T-cell (primary cell): ENCODE data around the gene PKD1L1. TPM values are rescaled to one million over a fixed set of nuclear protein-coding genes. Genes with fewer than 3 reads are reported as not detected.
A peak's percentile ranks its signal among the peaks of the same experiment; 100 is the strongest.

Source experiments
- ATAC-seq, 4 experiments: fragments of 200-7000 bp in 3 of 4; fragments of 150-1000 bp in 1 of 4; cut with Tn5 transposase; replicated peaks in 1 of 4; 1 replicate in 3 of 4; 2 replicates in 1 of 4; pipeline ENCODE4 v1.10.0; 2021; ENCODE audit warnings: moderate library complexity in 3 of 4, mild to moderate bottlenecking in 2 of 4, moderate number of reproducible peaks in 1 of 4
- CTCF ChIA-PET, 2 donors: fragments of 300-600 bp; sonication (Branson Sonifier 250); formaldehyde crosslinking; loops; one replicate each; lab custom pipeline; 2022; ENCODE audit warnings: antibody characterized with exemption in 2 of 2; lab: Charles Lee
- POLR2A ChIA-PET, 2 donors: fragments of 300-600 bp; sonication (Branson Sonifier 250); formaldehyde crosslinking; loops; one replicate each; lab custom pipeline; 2022; ENCODE audit warnings: antibody characterized with exemption in 2 of 2; lab: Charles Lee
- DNase-seq, 35 experiments: peaks; one replicate each; pipeline versions ENCODE4 v3.0.0 to v3.0.0-alpha.2; 2013 to 2023
- H3K27ac ChIP-seq: one replicate; pipeline ENCODE4 v1.5.1; 2013; ENCODE audit warnings: low read length
- H3K27me3 ChIP-seq, 2 experiments: replicated peaks in 1 of 2; 1 replicate in 1 of 2; 2 replicates in 1 of 2; pipeline versions ENCODE4 v1.6.1 to v1.7.0; 2013; ENCODE audit warnings: low read length in 1 of 2, mixed read lengths in 1 of 2; ENCODE audit not compliant: control insufficient read depth in 2 of 2, insufficient read depth in 2 of 2; ENCODE audit errors: extremely low read depth in 1 of 2
- H3K36me3 ChIP-seq, 2 donors: 1 replicate in 1 of 2; 2 replicates in 1 of 2; pipeline versions ENCODE4 v1.6.1 to v1.7.0; 2013; ENCODE audit warnings: low read length in 1 of 2; ENCODE audit not compliant: control insufficient read depth in 2 of 2, insufficient read depth in 1 of 2; ENCODE audit errors: extremely low read depth in 1 of 2
- H3K4me1 ChIP-seq, 2 experiments: 1 replicate in 1 of 2; 2 replicates in 1 of 2; pipeline versions ENCODE4 v1.6.1 to v1.7.0; 2013; ENCODE audit warnings: low read length in 2 of 2, mixed read lengths in 1 of 2; ENCODE audit not compliant: insufficient read depth in 2 of 2, control insufficient read depth in 1 of 2; ENCODE audit errors: extremely low read depth in 1 of 2
- H3K4me3 ChIP-seq, 2 donors: 1 replicate in 1 of 2; 2 replicates in 1 of 2; pipeline versions ENCODE4 v1.5.1 to v1.7.0; 2013; ENCODE audit warnings: mild to moderate bottlenecking in 2 of 2, low read length in 1 of 2, moderate library complexity in 1 of 2; ENCODE audit not compliant: control insufficient read depth in 1 of 2; ENCODE audit errors: extremely low read depth in 1 of 2
- H3K9me3 ChIP-seq: 2 replicates; pipeline ENCODE4 v1.7.0; 2013
- H3K27ac Mint-ChIP-seq, 2 donors: one replicate each; pipeline ENCODE4 v1.8.0; 2020 to 2021; ENCODE audit warnings: mild to moderate bottlenecking in 2 of 2, mixed read lengths in 2 of 2
- H3K27me3 Mint-ChIP-seq, 2 donors: one replicate each; pipeline ENCODE4 v1.8.0; 2021 to 2022; ENCODE audit warnings: mixed read lengths in 2 of 2
- H3K36me3 Mint-ChIP-seq: one replicate; pipeline ENCODE4 v1.8.0; 2021; ENCODE audit warnings: mixed read lengths
- H3K4me1 Mint-ChIP-seq, 3 donors: one replicate each; pipeline ENCODE4 v1.8.0; 2020 to 2022; ENCODE audit warnings: mixed read lengths in 3 of 3, mild to moderate bottlenecking in 1 of 3
- H3K4me3 Mint-ChIP-seq, 3 donors: one replicate each; pipeline ENCODE4 v1.8.0; 2020 to 2022; ENCODE audit warnings: mild to moderate bottlenecking in 3 of 3, mixed read lengths in 3 of 3, moderate library complexity in 3 of 3
- H3K9me3 Mint-ChIP-seq, 3 donors: one replicate each; pipeline ENCODE4 v1.8.0; 2020 to 2022; ENCODE audit warnings: mixed read lengths in 3 of 3
- whole genome bisulfite sequencing: methylation state at CpG from one replicate; pipeline ENCODE4 v1.1.5; 2013; ENCODE audit warnings: missing lambda C conversion rate; ENCODE audit not compliant: insufficient coverage; 5-methylcytosine and 5-hydroxymethylcytosine counted together
- total RNA-seq, 35 experiments: library from RNA in 6 of 35; stranded (reverse) in 6 of 35; fragments of 120-200 nt in 1 of 35; gene quantifications; one replicate each; pipeline versions ENCODE4 v1.2.1 to v1.2.4 and lab custom pipeline; 2013 to 2026

The PKD1L1 gene
- total RNA-seq, 5 donors from 2014 or later (not counting 1 experiment from before 2014, with no cell fraction given) = 0.30 to 0.76 (median 0.38) TPM

DNA sequence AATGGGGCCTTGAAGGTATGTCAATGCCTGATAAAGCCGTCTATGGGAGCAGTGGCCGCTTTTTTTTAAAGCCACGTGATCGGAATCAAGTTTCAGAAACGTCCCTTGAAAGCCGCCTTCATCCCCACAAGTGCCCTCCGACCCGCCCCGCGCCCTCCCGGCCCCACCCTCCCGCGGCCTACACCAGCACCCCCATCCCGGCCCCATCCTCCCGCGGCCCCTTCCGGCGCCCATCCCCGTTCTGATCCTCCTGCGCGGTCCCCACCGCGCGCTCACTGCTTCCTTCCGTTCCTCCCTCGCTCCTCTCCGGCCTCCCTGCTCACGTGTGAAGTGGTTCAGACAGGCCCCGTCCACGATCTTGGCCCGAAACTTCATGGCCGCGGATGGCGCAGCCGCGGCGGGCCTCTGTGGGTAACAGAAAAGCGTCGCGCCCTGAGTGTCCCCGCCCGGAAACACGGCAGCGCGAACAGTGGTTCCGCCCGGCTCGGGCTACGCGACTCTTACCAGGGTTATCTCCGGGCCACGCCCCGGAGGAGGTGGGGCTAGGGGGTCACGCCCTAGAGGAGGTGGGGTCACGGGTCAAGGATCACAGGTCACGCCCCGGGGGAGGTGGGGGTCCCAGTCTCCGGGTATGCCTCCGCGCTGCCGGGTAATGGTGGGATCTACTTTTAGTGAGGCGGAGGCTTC, 31.0 kb upstream of the PKD1L1 start, which contains the start of gene HUS1:
Gene HUS1 (minus strand): TSS at position 471 of the 687 bp plus-strand sequence. CDS start 96 bp downstream, at position 375.
- no peaks in the 10 kb centered on the region for H3K27me3 ChIP-seq
- H3K9me3 ChIP-seq = no peaks in the 10 kb centered on the region
- Mint-ChIP-seq H3K4me3 (peak within 1 kb of the TSS; percentile 91 to 95 (median 94)), H3K4me1 (peaks cover 27 to 34% (median 32%) of the 10 kb centered on the region in 3 donors), H3K27ac (peak within 1 kb of the TSS; percentile 99 to 100), H3K36me3 (peaks cover 32% of the 10 kb centered on the region), H3K9me3 (no peaks in the 10 kb centered on the region), H3K27me3 (no peaks in the 10 kb centered on the region)
- DNase-seq = peak; percentile 81 to 93 (median 89)
- POLR2A ChIA-PET = interaction anchor here in 1 of 2 donors (0.6 kb wide), 2 partner anchors 9 to 65 kb away, joined by 3 to 4 read pairs; no protein-coding TSS in a partner anchor
- CTCF ChIA-PET = interaction anchor here in 1 of 2 donors (1.7 kb wide), 1 partner anchor 131 kb away, joined by 5 read pairs; no protein-coding TSS in a partner anchor
- H3K4me3 ChIP-seq = peak within 1 kb of the TSS; percentile 62 to 90
- WGBS = 2% methylated on average over 50 of the region's 62 CpGs
- H3K36me3 ChIP-seq = peaks cover 3 to 38% of the 10 kb centered on the region in 2 donors
- ATAC-seq = peak; percentile 98 to 99 (median 98)
- H3K4me1 ChIP-seq = peaks cover 9 to 10% of the 10 kb centered on the region in 2 experiments
- H3K27ac ChIP-seq = peak within 1 kb of the TSS; percentile 95

DNA sequence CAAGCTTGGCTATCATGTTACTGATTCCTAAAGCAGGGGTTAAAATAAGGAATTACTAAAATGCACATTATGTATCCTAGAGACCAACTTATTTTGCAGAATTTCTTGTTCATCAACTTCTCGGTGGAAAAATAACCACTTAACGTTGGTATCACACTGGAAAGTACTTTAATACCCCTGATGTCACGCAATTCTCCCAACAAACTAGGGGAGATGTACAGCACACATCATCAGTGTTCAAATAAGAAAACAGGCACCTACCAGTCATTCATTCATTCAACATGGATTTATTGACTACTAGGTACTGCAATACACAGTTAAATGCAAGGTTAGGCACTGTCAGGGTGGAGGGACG, 30.5 kb upstream of the PKD1L1 start:
- H3K36me3 ChIP-seq = peaks cover 3 to 44% of the 10 kb centered on the region in 2 donors

GRCh38 chr7:47973739-47974138, 25.5 kb upstream of the PKD1L1 start:
- Mint-ChIP-seq H3K9me3 (no peaks in the 10 kb centered on the region), H3K27me3 (no peaks in the 10 kb centered on the region), H3K36me3 (peaks cover 63% of the 10 kb centered on the region), H3K27ac (peak overlapping the region in 1 of 2 donors; percentile 21), H3K4me3 (no peak overlapping the region), H3K4me1 (peaks cover 52 to 63% (median 55%) of the 10 kb centered on the region in 3 donors)
- DNase-seq (no peak), ATAC-seq (no peak)
- ChIA-PET CTCF (no interaction called here), POLR2A (interaction anchor here in 1 of 2 donors (0.6 kb wide), 1 partner anchor 48 kb away, joined by 3 read pairs; no protein-coding TSS in a partner anchor)
- Histone ChIP-seq H3K27ac (no peak overlapping the region), H3K36me3 (peaks cover 3 to 82% of the 10 kb centered on the region in 2 donors), H3K9me3 (no peaks in the 10 kb centered on the region), H3K4me3 (no peak overlapping the region), H3K4me1 (peaks cover 6 to 7% of the 10 kb centered on the region in 2 experiments), H3K27me3 (no peaks in the 10 kb centered on the region)
- WGBS = 38% methylated on average over 1 of the region's 1 CpG

More for the DNA sequence above, 30.5 kb upstream of the PKD1L1 start:
- DNase-seq (no peak), ATAC-seq (no peak)
- Mint-ChIP-seq H3K27me3 (no peaks in the 10 kb centered on the region), H3K9me3 (no peaks in the 10 kb centered on the region), H3K36me3 (peaks cover 37% of the 10 kb centered on the region), H3K4me3 (peak overlapping the region; percentile 91 to 95 (median 94)), H3K27ac (peak overlapping the region; percentile 99 to 100), H3K4me1 (peaks cover 30 to 36% (median 32%) of the 10 kb centered on the region in 3 donors)
- ChIA-PET CTCF (interaction anchor here (1.5 to 1.7 kb wide), 2 partner anchors 132 kb away, joined by 5 to 7 read pairs; no protein-coding TSS in a partner anchor), POLR2A (interaction anchor here in 1 of 2 donors (0.6 to 0.7 kb wide), 2 partner anchors 65 to 138 kb away, joined by 3 to 6 read pairs; no protein-coding TSS in a partner anchor)
- WGBS = 0% methylated on average over 1 of the region's 4 CpGs
- H3K27me3 ChIP-seq = no peaks in the 10 kb centered on the region
- H3K27ac ChIP-seq = peak overlapping the region; percentile 95
- no peaks in the 10 kb centered on the region for H3K9me3 ChIP-seq
- peak overlapping the region; percentile 57 to 90 for H3K4me3 ChIP-seq
- H3K4me1 ChIP-seq = peaks cover 9 to 10% of the 10 kb centered on the region in 2 experiments

GRCh38 chr7:47970761-47971160, 22.5 kb upstream of the PKD1L1 start:
- Mint-ChIP-seq H3K9me3 (no peaks in the 10 kb centered on the region), H3K4me1 (peaks cover 36 to 43% (median 39%) of the 10 kb centered on the region in 3 donors), H3K4me3 (no peak overlapping the region), H3K36me3 (peaks cover 61% of the 10 kb centered on the region), H3K27ac (peak overlapping the region in 1 of 2 donors; percentile 3), H3K27me3 (no peaks in the 10 kb centered on the region)
- DNase-seq (no peak), ATAC-seq (no peak)
- CTCF ChIA-PET = interaction anchor here (0.6 to 1.2 kb wide), 4 partner anchors 17 to 1103 kb away, joined by 3 to 4 read pairs (median 4); no protein-coding TSS in a partner anchor
- Histone ChIP-seq H3K27me3 (no peaks in the 10 kb centered on the region), H3K4me3 (no peak overlapping the region), H3K27ac (no peak overlapping the region), H3K9me3 (no peaks in the 10 kb centered on the region), H3K36me3 (peaks cover 9 to 83% of the 10 kb centered on the region in 2 donors), H3K4me1 (no peaks in the 10 kb centered on the region)
- POLR2A ChIA-PET = interaction anchor here (0.6 to 0.7 kb wide), 2 partner anchors 131 to 1056 kb away, joined by 3 to 10 read pairs; no protein-coding TSS in a partner anchor
- no CpG with 5 or more reads among the region's 1 CpG for WGBS

GRCh38 chr7:47968847-47969774, 20.8 kb upstream of the PKD1L1 start:
- peaks cover 13 to 86% of the 10 kb centered on the region in 2 donors for H3K36me3 ChIP-seq
- peak overlapping the region in 1 of 2 donors; percentile 41 for H3K27ac Mint-ChIP-seq
- H3K9me3 ChIP-seq = no peaks in the 10 kb centered on the region
- peaks cover 69% of the 10 kb centered on the region for H3K36me3 Mint-ChIP-seq
- no peak overlapping the region for H3K4me3 Mint-ChIP-seq
- H3K4me1 Mint-ChIP-seq = peaks cover 36% of the 10 kb centered on the region in 3 donors
- no peaks in the 10 kb centered on the region for H3K4me1 ChIP-seq
- ATAC-seq (peak; percentile 63 to 82 (median 66)), DNase-seq (peak in 31 of 35 experiments; percentile 4 to 69 (median 36))
- ChIA-PET CTCF (interaction anchor here (0.6 to 1.4 kb wide), 7 partner anchors 14 to 141 kb away, joined by 3 to 5 read pairs (median 4); no protein-coding TSS in a partner anchor), POLR2A (no interaction called here)
- H3K27me3 ChIP-seq = no peaks in the 10 kb centered on the region
- H3K4me3 ChIP-seq = no peak overlapping the region
- WGBS = 100% methylated on average over 2 of the region's 5 CpGs
- H3K9me3 Mint-ChIP-seq = no peaks in the 10 kb centered on the region
- no peak overlapping the region for H3K27ac ChIP-seq
- no peaks in the 10 kb centered on the region for H3K27me3 Mint-ChIP-seq
